HG03565 (cell line): ENCODE data around the gene GPD2.
"Not testable (repeated sequence)": the region's sequence is repeated elsewhere in the genome, so short reads cannot be mapped to it uniquely, and the experiment has no call there.

Experiments
- ATAC-seq: cut with Tn5 transposase; IDR thresholded peaks from one replicate; pipeline ENCODE4 v1.9.1; 2021; ENCODE audit warnings: mild to moderate bottlenecking, moderate library complexity; ENCODE audit not compliant: unreplicated experiment

Gene GPD2

DNA sequence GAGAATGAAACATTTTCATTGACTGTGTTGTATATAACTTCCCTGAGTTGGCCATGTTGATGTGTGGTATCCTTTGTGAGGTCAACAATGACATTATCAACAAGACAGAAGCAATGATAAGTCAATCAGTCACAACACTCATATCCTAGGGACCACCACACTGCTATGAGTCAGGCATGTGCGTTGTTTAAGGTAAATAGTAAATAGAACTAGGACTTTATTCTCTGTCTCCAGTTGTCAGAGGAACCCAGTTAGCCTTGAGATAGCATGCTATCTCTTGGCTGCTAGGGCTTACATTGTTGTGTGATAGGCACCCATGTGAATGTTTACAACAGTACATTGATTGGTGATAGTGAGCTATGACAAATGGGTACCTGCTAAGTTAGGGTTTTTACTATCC lies 37.3 kb downstream of the GPD2 start:
- no peak for ATAC-seq

GRCh38 chr2:156474401-156474800 lies 38.2 kb downstream of the GPD2 start:
- no peak for ATAC-seq

GRCh38 chr2:156476021-156476849 lies 40.1 kb downstream of the GPD2 start:
- ATAC-seq, result peak; percentile 50

DNA sequence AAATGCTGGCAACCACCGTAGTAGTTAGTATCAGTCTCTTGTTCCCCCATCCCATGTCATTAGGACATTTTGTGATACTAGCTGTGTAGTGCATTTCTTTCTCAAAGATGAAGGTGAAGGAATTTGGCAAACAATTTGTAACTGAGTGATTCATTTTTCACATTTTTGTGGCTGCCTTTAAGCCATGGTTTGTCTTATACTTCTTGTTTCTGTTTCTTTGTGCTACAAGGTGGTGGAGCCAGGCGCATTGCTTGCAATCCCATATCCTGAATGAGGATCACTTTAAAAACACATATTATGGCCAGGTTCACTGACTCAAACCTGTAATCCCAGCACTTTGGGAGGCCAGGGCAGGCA lies 40.6 kb downstream of the GPD2 start:
- peak; percentile 78 for ATAC-seq

DNA sequence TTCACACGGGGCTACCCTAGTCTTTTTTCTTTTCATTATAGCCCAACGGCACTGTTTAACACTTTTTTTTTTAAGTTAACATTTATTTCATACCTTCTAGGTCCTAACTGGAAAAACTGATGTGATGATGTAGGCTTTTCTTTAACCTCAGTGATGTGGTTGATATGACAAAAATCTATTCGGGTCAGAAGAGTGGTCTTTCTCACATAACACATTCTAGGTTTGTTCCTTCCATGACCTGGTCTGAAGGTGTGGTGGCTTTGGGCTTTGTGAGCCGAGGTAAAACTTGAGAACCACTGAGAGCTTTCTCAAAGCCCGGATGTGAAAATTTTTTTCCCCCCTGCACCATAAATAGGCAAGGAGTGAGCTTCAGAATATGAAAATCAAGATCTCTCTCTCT lies 44.2 kb downstream of the GPD2 start:
- ATAC-seq, result no peak

- ATAC-seq, result no peak
Measured at GRCh38 chr2:156481312-156481711, 45.1 kb downstream of the GPD2 start.

GRCh38 chr2:156483741-156484173 lies 47.6 kb downstream of the GPD2 start:
- ATAC-seq, result no peak

GRCh38 chr2:156486147-156486546 lies 50.0 kb downstream of the GPD2 start:
- ATAC-seq, result no peak

- ATAC-seq, result no peak
Measured at GRCh38 chr2:156486614-156487013, 50.4 kb downstream of the GPD2 start.

DNA sequence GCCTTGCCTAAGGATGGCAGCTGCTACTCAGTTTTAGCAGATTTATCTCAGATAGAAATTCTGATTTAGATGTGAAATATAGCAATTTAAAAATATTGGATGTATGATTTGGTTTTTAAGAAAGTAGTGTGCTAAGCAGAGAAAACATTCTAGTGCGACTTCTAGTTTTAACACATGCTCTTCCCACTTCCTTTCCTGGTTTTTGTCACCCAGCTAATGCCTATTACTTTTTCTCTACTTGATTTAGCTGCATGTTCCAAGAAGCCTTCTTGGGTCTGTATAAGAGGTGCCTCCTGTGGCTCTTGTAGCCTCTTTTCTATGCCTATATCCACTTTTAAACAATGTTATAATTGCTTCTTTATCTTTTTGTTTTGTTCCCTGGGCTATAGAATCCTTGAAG lies 53.0 kb downstream of the GPD2 start:
- no peak for ATAC-seq

DNA sequence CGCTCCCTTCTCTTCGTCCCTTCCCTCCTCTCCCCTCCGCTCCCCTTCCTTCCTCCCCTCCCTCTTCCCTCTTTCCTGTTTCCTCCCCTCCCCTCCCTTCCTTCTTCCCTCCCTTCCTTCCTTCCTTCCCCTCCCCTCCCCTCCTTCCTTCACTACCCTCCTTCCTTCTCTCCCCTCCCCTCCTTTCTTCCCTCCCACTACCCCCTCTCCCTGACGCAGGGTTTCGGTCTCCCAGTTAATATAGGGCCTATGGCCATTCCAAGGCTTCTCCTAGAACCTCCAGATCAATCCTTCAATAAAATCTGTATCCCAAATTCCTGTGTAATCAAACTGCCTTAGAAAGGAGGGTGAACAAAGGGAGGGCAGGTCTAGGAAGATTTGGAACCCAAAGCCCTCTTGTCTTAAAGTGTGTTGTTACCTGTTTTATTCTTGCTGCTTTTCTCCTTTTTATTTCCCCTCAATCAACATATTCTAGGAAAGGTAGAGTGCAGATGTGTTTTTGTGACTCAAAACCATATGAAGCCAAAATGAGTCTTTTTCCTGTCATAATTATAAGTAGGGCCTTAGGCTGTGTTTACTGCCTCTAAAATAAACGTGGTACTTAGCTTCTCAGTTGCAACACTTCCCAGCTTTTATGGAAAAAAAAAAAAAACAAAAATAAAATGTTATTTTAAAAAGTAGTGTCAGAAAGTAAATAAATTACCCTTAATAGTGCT lies 53.7 kb downstream of the GPD2 start:
- ATAC-seq, result no peak

DNA sequence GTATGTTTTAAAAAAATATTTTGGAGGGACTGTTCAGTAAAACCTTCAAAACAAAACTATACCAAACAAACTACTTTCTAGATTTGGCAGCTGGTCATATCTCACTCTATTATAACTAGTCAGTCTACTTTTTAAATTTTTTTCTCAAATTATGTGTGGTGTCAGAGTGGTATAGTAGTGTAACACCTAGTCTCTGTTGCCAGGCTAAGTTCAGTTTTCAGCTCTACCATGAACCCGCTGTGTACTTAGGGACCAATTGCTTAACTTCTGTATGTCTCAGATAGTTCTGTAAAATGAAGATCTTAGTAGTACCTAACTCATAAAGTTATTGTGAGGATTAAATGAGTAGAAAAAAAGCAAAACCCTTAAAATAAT lies 54.3 kb downstream of the GPD2 start:
- no peak for ATAC-seq

DNA sequence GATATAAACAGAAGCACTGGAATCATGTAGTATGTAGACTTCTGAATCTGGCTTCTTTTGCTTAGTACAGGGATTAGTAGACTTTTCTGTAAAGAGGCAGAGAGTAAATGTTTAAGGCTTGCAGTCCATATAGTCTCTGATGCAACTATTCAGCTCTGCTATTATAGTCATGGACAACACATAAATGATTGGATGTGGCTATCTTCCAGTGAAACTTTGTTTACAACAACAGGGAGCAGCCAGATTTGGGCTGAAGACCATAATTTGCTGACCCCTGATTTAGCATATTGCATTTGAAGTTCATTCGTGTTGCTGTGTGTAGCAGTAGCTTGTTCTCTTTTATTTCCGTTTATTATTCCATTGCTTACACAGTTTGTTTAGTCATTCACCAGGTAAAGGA lies 55.0 kb downstream of the GPD2 start:
- ATAC-seq, result no peak

DNA sequence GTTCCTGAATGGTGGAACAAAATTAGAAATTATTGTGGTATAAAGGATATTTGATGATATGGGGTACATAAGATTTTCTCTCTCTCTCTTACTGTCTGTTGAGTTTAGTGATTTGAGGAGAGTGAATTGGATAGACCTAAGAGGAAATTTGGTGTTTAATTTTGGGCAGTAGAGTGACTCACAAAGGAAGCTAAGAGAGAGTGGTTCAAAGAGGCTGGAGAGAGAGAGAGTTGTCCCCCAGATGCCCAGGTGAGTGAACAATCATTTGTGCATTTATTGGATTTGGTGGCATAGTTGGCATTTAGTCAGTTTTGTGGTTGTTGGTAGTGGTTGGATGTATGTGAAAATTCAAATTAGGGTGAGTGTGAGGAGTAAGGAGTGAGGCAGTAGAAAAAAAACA lies 56.8 kb downstream of the GPD2 start:
- ATAC-seq, result no peak

GRCh38 chr2:156495998-156496397 lies 59.8 kb downstream of the GPD2 start:
- not testable (repeated sequence) for ATAC-seq

- ATAC-seq, result no peak
Measured at GRCh38 chr2:156505696-156506095, 69.5 kb downstream of the GPD2 start.

DNA sequence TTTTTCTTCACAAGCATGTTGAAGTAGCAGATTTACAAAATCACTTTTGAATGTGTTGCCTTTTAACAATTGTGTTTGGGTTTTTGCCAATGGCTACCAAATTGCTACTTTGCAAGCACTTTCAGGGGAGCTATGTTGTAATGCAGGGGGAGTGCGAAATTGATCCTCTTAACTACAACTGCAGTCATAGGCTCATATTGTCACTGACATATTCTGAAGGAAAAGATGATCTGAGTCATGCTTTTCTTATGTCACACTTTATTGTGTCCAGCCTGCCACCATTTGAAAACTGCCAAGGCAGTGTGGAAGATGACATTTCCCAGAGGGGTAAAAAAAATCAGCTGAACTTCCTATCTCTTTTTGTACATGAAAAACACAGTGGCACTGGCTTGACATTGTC lies 74.9 kb downstream of the GPD2 start:
- no peak for ATAC-seq

DNA sequence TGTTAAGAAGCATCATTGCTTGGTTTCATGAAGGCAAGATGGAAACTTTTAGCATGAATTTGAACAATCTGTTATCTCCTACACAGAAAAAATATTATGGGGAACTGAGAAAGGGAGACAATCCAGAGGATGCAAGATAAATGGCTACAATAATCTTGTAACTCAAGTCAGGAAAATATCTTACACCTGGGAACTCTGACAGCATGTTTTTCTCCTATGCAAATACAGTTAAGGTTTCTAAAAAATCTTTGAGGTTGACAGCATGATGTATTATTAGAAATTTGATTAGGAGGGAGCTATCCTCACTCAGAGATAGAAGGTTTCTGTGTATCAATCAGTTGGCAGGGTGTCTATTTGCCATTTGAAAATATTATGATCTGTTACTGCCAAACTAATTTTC lies 75.6 kb downstream of the GPD2 start:
- peak; percentile 37 for ATAC-seq

- ATAC-seq, result peak; percentile 32
Measured at GRCh38 chr2:156512451-156512850, 76.3 kb downstream of the GPD2 start.

- ATAC-seq, result no peak
Measured at GRCh38 chr2:156513219-156513618, 77.0 kb downstream of the GPD2 start.

- no peak for ATAC-seq
Measured at GRCh38 chr2:156517419-156517818, 81.2 kb downstream of the GPD2 start.

- ATAC-seq, result no peak
Measured at GRCh38 chr2:156518138-156518537, 82.0 kb downstream of the GPD2 start.
